ENCODE measurements around the gene DLG2.

GRCh38 chr11:84165139-84165538 lies 1462.0 kb downstream of the DLG2 start:
- TF ChIP-seq POLR2AphosphoS5 (IDR thresholded peaks at IDR 0.05) (no peak), CTCF (IDR thresholded peaks at IDR 0.05) (no peak), POLR2A (IDR thresholded peaks at IDR 0.05) (no peak), EP300 (IDR thresholded peaks at IDR 0.05) (no peak)

Measured in suprapubic skin (tissue), 4 donors.